Suprapubic skin (tissue), 4 donors: ENCODE results near the gene SPOCK1.

Experiments used
- EP300 ChIP-seq: sonication (generic); formaldehyde crosslinking; IDR thresholded peaks from one replicate; pipeline ENCODE4 v1.6.1; 2017; ENCODE audit warnings: antibody characterized with exemption
- POLR2A ChIP-seq, 2 donors: fragments of 450-650 bp; IDR thresholded peaks; one replicate each; pipeline ENCODE4 v1.6.1; 2017; ENCODE audit warnings: antibody characterized with exemption in 2 of 2, mild to moderate bottlenecking in 2 of 2, moderate library complexity in 2 of 2
- POLR2AphosphoS5 ChIP-seq, 3 donors: sonication (generic); formaldehyde crosslinking; IDR thresholded peaks; one replicate each; pipeline ENCODE4 v1.6.1; 2017; ENCODE audit warnings: antibody characterized with exemption in 3 of 3
- TF ChIP-seq, protein P1 (sequence below), 2 donors: fragments of 200-600 bp in 1 of 2; fragments of 450-650 bp in 1 of 2; sonication (generic) in 1 of 2; IDR thresholded peaks; one replicate each; pipeline ENCODE4 v1.5.1; 2016 to 2019; ENCODE audit warnings: antibody characterized with exemption in 2 of 2, mild to moderate bottlenecking in 1 of 2, moderate library complexity in 1 of 2

DNA sequence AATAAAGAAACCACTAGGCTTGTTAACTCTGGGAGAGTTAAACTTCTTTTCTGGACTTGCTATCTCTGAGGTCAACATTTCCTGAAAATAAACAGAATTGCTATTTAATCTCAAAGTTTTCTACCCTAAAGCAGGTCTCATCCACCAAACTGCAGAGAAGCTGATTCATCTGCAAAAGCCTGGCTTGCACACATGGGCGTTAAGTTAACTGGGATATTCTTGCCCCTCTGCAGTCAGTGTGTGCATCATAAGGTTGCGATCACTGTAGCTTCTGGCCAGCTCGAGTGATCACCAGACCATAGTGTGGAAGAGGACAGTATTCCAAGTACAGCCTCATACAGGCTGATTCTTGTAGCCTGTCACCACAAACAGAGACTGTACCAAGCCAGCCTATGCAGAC lies 99.2 kb downstream of the SPOCK1 start:
- TF ChIP-seq, protein P1, sequence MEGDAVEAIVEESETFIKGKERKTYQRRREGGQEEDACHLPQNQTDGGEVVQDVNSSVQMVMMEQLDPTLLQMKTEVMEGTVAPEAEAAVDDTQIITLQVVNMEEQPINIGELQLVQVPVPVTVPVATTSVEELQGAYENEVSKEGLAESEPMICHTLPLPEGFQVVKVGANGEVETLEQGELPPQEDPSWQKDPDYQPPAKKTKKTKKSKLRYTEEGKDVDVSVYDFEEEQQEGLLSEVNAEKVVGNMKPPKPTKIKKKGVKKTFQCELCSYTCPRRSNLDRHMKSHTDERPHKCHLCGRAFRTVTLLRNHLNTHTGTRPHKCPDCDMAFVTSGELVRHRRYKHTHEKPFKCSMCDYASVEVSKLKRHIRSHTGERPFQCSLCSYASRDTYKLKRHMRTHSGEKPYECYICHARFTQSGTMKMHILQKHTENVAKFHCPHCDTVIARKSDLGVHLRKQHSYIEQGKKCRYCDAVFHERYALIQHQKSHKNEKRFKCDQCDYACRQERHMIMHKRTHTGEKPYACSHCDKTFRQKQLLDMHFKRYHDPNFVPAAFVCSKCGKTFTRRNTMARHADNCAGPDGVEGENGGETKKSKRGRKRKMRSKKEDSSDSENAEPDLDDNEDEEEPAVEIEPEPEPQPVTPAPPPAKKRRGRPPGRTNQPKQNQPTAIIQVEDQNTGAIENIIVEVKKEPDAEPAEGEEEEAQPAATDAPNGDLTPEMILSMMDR (IDR thresholded peaks at IDR 0.05): no peak
- TF ChIP-seq POLR2A (IDR thresholded peaks at IDR 0.05) (no peak), POLR2AphosphoS5 (IDR thresholded peaks at IDR 0.05) (no peak), EP300 (no peak)
